ENCODE measurements around the gene ARAP2.

- TF ChIP-seq CTCF (IDR thresholded peaks at IDR 0.05; ENCODE audit: low read length) (no peak; the same call in 1 of the 2 replicates), EZH2 (IDR thresholded peaks at IDR 0.05; ENCODE audit: borderline replicate concordance, low read length) (no peak)
Observed at GRCh38 chr4:36244257-36245082, at the start of gene ARAP2.
